CD4-positive, alpha-beta T cell (primary cell): ENCODE measurements around the gene GULP1. TPM values are rescaled to one million over a fixed set of nuclear protein-coding genes. Genes with fewer than 3 reads are reported as not detected.

Source experiments
- ATAC-seq: fragments of 200-7000 bp; cut with Tn5 transposase; one replicate; pipeline ENCODE4 v1.10.0; 2022; ENCODE audit warnings: mild to moderate bottlenecking; ENCODE audit not compliant: poor library complexity
- CTCF ChIA-PET: fragments of 350-600 bp; sonication (Branson Sonifier 250); formaldehyde crosslinking; loops from one replicate; lab custom pipeline; 2021; ENCODE audit warnings: antibody characterized with exemption, inconsistent platforms; lab: Charles Lee
- POLR2A ChIA-PET: fragments of 350-600 bp; sonication (Branson Sonifier 250); formaldehyde crosslinking; loops from one replicate; lab custom pipeline; 2021; ENCODE audit warnings: antibody characterized with exemption, inconsistent platforms; lab: Charles Lee
- DNase-seq, 14 experiments: peaks; one replicate each; pipeline ENCODE4 v3.0.0-alpha.2; 2013 to 2020; ENCODE audit warnings: mixed read lengths in 2 of 14
- H3K27ac ChIP-seq, 2 donors: one replicate each; pipeline versions ENCODE4 v1.5.1 to v1.7.0; 2013; ENCODE audit warnings: low read length in 2 of 2, low read depth in 1 of 2, mild to moderate bottlenecking in 1 of 2
- H3K27me3 ChIP-seq, 2 experiments: 1 replicate in 1 of 2; 2 replicates in 1 of 2; pipeline versions ENCODE4 v1.6.1 to v1.7.0; 2013; ENCODE audit warnings: low read length in 2 of 2, control low read depth in 1 of 2, mild to moderate bottlenecking in 1 of 2, moderate library complexity in 1 of 2; ENCODE audit not compliant: insufficient read depth in 2 of 2, control insufficient read depth in 1 of 2
- H3K36me3 ChIP-seq: one replicate; pipeline ENCODE4 v1.6.1; 2013; ENCODE audit warnings: low read length, control low read depth; ENCODE audit not compliant: insufficient read depth
- H3K4me1 ChIP-seq: one replicate; pipeline ENCODE4 v1.6.1; 2013; ENCODE audit warnings: low read length, control low read depth; ENCODE audit not compliant: insufficient read depth
- H3K4me3 ChIP-seq: one replicate; pipeline ENCODE4 v1.5.1; 2013; ENCODE audit warnings: mild to moderate bottlenecking, low read length, moderate library complexity
- H3K9me3 ChIP-seq, 2 experiments: 1 replicate in 1 of 2; 2 replicates in 1 of 2; pipeline versions ENCODE4 v1.6.1 to v1.7.0; 2013; ENCODE audit warnings: low read length in 2 of 2, mild to moderate bottlenecking in 2 of 2, control low read depth in 1 of 2, moderate library complexity in 1 of 2; ENCODE audit not compliant: control insufficient read depth in 1 of 2, insufficient read depth in 1 of 2
- H3K27ac Mint-ChIP-seq: one replicate; pipeline ENCODE4 v1.8.0; 2020; ENCODE audit warnings: mixed read lengths
- H3K27me3 Mint-ChIP-seq: one replicate; pipeline ENCODE4 v1.8.0; 2021; ENCODE audit warnings: mixed read lengths
- H3K36me3 Mint-ChIP-seq: one replicate; pipeline ENCODE4 v1.8.0; 2021; ENCODE audit warnings: low read depth, mixed read lengths
- H3K4me1 Mint-ChIP-seq: one replicate; pipeline ENCODE4 v1.8.0; 2021; ENCODE audit warnings: low read depth, mixed read lengths
- H3K4me3 Mint-ChIP-seq: one replicate; pipeline ENCODE4 v1.8.0; 2020; ENCODE audit warnings: mild to moderate bottlenecking, mixed read lengths
- H3K9me3 Mint-ChIP-seq: one replicate; pipeline ENCODE4 v1.8.0; 2020; ENCODE audit warnings: mixed read lengths
- intact Hi-C, 2 experiments: fragments of 100-400 bp; cut with DNase I in 1 of 2; cut with micrococcal nuclease in 1 of 2; formaldehyde crosslinking; loops; one replicate each; pipeline versions ENCODE4 v1.15.1 to v1.9.0; 2023 to 2025; cut with DNase I, micrococcal nuclease
- total RNA-seq, 174 experiments: library from RNA in 2 of 174; stranded (reverse) in 2 of 174; gene quantifications; one replicate each; pipeline ENCODE4 v1.2.3 and lab custom pipeline; 2021 to 2026
- TF ChIP-seq, protein P1 (sequence below): fragments of 200-600 bp; IDR thresholded peaks from one replicate; pipeline ENCODE4 v1.8.0; 2022; ENCODE audit warnings: antibody characterized with exemption, mild to moderate bottlenecking

The GULP1 gene
- total RNA-seq, 2 experiments from 2014 or later = not detected

DNA sequence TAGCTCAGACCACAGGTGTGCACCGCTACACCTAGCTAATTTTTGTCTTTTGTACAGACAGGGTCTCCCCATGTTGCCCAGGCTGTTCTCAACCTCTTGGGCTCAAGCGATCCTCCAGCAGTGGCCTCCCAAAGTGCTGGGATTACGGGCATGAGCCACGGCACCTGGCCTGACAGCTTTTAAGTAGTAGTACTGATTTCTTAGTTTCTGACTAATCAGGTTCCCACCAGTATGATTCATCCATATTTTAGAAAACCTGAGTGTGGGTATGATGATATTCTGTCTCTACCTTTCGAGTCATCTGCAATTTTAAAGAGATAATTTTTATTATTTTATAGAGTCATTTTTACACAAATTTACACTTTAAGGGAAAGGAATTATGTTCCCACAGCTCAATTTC, 46.4 kb upstream of the GULP1 start:
- CTCF ChIA-PET = no interaction called here
- ATAC-seq = no peak
- no peaks in the 10 kb centered on the region for H3K9me3 Mint-ChIP-seq

DNA sequence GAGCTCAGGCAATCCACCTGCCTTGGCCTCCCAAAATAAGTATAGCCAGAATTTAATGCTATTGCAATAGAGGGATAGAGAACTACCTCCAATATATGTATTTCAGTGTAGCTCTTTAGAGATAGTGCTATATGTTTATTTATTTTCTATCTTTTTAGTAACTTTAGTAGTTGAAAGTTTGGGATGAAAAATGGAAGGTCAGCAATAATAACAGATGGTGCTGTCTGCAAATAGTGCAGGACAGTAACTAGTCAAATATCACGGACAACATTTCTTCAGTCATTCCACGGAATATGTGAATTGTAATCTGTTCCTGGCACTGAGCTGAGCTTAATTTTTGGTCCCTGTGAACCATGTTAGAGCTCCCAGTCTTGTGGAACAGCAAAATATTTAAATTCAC, 43.2 kb upstream of the GULP1 start:
- H3K36me3 Mint-ChIP-seq = no peaks in the 10 kb centered on the region
- Histone ChIP-seq H3K9me3 (peaks cover 0 to 3% of the 10 kb centered on the region in 2 experiments), H3K36me3 (no peaks in the 10 kb centered on the region), H3K27me3 (no peaks in the 10 kb centered on the region), H3K4me1 (no peaks in the 10 kb centered on the region), H3K4me3 (no peak overlapping the region), H3K27ac (no peak overlapping the region)
- ChIA-PET CTCF (no interaction called here), POLR2A (no interaction called here)
- intact Hi-C loops = no loop called here
- H3K4me3 Mint-ChIP-seq = no peak overlapping the region
- DNase-seq = no peak
- H3K27ac Mint-ChIP-seq = no peak overlapping the region
- TF ChIP-seq, protein P1, sequence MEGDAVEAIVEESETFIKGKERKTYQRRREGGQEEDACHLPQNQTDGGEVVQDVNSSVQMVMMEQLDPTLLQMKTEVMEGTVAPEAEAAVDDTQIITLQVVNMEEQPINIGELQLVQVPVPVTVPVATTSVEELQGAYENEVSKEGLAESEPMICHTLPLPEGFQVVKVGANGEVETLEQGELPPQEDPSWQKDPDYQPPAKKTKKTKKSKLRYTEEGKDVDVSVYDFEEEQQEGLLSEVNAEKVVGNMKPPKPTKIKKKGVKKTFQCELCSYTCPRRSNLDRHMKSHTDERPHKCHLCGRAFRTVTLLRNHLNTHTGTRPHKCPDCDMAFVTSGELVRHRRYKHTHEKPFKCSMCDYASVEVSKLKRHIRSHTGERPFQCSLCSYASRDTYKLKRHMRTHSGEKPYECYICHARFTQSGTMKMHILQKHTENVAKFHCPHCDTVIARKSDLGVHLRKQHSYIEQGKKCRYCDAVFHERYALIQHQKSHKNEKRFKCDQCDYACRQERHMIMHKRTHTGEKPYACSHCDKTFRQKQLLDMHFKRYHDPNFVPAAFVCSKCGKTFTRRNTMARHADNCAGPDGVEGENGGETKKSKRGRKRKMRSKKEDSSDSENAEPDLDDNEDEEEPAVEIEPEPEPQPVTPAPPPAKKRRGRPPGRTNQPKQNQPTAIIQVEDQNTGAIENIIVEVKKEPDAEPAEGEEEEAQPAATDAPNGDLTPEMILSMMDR = no peak
- ATAC-seq = no peak
- no peaks in the 10 kb centered on the region for H3K27me3 Mint-ChIP-seq
- no peaks in the 10 kb centered on the region for H3K9me3 Mint-ChIP-seq
- no peaks in the 10 kb centered on the region for H3K4me1 Mint-ChIP-seq

More for the DNA sequence above, 46.4 kb upstream of the GULP1 start:
- no peaks in the 10 kb centered on the region for H3K36me3 ChIP-seq
- H3K27me3 ChIP-seq = no peaks in the 10 kb centered on the region
- no peaks in the 10 kb centered on the region for H3K4me1 Mint-ChIP-seq
- H3K27ac Mint-ChIP-seq = no peak overlapping the region
- TF ChIP-seq, protein P1 = no peak
- no peaks in the 10 kb centered on the region for H3K36me3 Mint-ChIP-seq
- H3K4me3 ChIP-seq = no peak overlapping the region
- DNase-seq = no peak
- no peaks in the 10 kb centered on the region for H3K27me3 Mint-ChIP-seq
- peaks cover 0 to 3% of the 10 kb centered on the region in 2 experiments for H3K9me3 ChIP-seq
- POLR2A ChIA-PET = no interaction called here
- H3K4me1 ChIP-seq = no peaks in the 10 kb centered on the region
- H3K4me3 Mint-ChIP-seq = no peak overlapping the region
- intact Hi-C loops = no loop called here
- H3K27ac ChIP-seq = no peak overlapping the region

DNA sequence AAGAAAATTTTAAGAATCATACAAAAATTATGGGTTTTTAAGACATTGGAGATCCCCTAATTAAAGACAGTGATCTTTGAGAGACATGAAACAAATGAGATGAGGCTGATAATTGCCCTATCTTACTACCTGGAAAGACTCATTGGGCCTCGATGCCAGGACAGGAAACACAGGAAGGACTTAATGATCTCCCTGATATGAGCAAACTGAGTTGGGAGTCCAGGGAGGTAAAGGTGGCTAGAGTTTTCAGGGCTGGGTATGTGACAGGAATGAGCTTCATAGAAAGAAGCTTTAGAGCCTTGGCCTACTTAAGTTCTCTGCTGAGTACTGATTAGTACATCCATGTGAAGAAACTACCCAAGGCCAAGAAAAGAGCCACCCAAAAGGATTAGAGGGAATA, 40.6 kb upstream of the GULP1 start:
- H3K36me3 Mint-ChIP-seq = no peaks in the 10 kb centered on the region
- DNase-seq (no peak), ATAC-seq (no peak)
- intact Hi-C loops = no loop called here
- no peaks in the 10 kb centered on the region for H3K27me3 ChIP-seq
- CTCF ChIA-PET = no interaction called here
- no peak overlapping the region for H3K27ac Mint-ChIP-seq
- H3K9me3 Mint-ChIP-seq = no peaks in the 10 kb centered on the region
- H3K4me1 Mint-ChIP-seq = no peaks in the 10 kb centered on the region
- no peaks in the 10 kb centered on the region for H3K4me1 ChIP-seq
- no peak overlapping the region for H3K27ac ChIP-seq
- no peaks in the 10 kb centered on the region for H3K9me3 ChIP-seq
- TF ChIP-seq, protein P1 = no peak
- no peaks in the 10 kb centered on the region for H3K36me3 ChIP-seq
- H3K4me3 Mint-ChIP-seq = no peak overlapping the region
- H3K4me3 ChIP-seq = no peak overlapping the region
- no peaks in the 10 kb centered on the region for H3K27me3 Mint-ChIP-seq
- POLR2A ChIA-PET = no interaction called here
